ENCODE measurements around the gene IZUMO1.
"Not testable (repeated sequence)": the region's sequence is repeated elsewhere in the genome, so short reads cannot be mapped to it uniquely, and the experiment has no call there.

IZUMO1 gene

GRCh38 chr19:48711106-48711662 lies 35.5 kb downstream of the IZUMO1 start:
- DNase-seq: no peak

DNA sequence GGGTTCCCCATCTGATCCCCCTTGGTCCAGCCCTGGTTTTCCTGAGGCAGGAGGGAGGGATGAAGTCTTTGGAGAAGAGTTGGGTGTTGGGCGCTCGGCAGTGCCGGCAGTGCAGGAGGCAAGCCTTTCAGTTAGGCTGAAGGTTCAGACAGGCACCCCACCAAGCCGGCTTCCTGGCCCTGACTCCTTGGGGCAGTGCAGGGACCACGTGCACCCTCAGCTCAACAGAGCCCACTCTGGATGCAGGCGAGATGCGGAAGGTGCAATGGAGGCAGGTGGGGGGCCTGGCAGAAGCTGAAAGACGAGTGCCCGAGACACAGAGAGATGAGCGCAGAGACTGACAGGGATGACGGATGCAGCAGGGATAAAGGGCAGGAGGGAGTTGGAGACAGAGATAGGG lies 38.2 kb downstream of the IZUMO1 start:
- no peak for DNase-seq

DNA sequence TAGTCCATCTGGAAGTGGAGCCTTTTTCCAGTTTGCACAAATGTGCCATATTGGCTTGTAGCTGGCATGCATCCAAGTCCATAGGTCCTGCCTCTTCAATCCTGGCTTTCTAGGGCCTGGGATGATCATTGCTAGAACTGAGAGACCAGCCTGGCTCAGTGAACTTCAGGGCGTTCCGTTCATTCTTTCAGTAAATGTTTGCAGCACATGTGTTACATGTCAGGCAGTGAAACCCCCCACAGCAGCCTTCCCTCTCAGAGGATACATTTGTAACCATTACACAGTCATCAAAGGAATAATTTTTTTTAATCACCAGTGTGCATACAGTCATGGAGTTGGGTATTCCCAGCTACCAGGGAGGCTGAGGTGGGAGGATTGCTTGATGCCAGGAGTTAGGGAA lies 41.3 kb downstream of the IZUMO1 start:
- DNase-seq: no peak

DNA sequence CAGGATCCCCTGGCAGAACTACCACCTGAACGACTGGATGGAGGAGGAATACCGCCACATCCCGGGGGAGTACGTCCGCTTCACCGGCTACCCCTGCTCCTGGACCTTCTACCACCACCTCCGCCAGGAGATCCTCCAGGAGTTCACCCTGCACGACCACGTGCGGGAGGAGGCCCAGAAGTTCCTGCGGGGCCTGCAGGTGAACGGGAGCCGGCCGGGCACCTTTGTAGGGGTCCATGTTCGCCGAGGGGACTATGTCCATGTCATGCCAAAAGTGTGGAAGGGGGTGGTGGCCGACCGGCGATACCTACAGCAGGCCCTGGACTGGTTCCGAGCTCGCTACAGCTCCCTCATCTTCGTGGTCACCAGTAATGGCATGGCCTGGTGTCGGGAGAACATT lies 43.4 kb downstream of the IZUMO1 start:
- no peak for DNase-seq

- no peak for DNase-seq
Measured at GRCh38 chr19:48702701-48703100, 44.0 kb downstream of the IZUMO1 start.

GRCh38 chr19:48698046-48698445 lies 48.7 kb downstream of the IZUMO1 start:
- no peak for DNase-seq

GRCh38 chr19:48696353-48697010 lies 50.2 kb downstream of the IZUMO1 start:
- DNase-seq: no peak

GRCh38 chr19:48695743-48696352 lies 50.9 kb downstream of the IZUMO1 start, which contains the start of gene FUT2:
TSS of gene FUT2 (plus strand) at chr19:48695971. CDS start at chr19:48702957, 6,986 bp downstream.
- DNase-seq: no peak

GRCh38 chr19:48693629-48694028 lies 53.1 kb downstream of the IZUMO1 start:
- not testable (repeated sequence) for DNase-seq

Measured in left hindlimb (tissue), 1 donor.